ENCODE results near the gene SLC16A8. TPM values are rescaled to one million over a fixed set of nuclear protein-coding genes. Genes with fewer than 3 reads are reported as not detected.

Gene SLC16A8
- total RNA-seq, 1 experiment from 2014 or later, result not detected

DNA sequence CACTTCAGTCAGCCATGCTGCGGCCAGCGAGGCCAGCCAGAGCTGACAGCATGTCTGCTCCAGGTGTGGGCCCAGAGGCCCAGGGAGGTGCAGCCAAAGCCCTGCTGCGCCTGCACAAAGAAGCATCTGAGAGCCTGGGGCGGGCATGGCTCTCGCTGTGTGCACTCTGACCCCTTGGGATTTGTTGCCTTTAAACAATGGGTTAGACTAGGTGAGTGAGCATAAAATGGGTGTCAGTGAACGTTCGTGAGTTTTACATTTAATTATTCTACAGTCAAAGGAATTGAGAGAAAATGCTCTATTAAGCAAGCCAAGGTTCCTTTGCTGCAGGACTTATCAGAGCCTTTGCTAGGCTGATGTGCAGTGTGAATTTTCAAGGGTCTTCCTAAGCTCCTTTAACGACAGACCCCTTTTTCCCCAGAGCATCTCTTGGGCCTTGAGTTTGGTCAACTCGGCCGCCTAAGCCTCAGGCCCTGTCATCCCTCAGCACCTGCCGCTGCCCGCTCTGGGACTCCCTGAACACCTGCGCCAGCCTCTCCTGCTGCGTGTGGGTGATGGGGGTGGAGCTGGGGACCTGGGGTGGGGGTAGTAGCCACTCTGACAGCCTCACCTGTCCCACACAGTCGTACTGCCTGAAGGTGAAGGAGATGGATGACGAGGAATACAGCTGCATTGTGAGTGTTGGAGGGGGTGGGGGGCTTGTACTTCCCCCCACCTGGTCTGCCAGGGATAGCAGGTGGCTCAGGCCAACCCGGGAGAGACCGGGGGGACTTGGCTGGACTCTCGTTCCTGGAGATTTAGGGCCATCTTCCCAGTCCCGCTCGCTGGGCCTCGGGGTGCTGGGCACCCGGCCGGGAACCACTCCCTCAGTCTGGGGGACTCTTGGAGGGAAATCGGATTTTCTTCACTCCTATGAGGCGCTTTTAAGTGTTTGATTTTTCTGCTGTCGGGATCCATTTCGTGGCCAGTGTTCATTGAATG lies 10.5 kb downstream of the SLC16A8 start:
- no TSS peak for BruUV-seq (replicated peaks)
- ChIA-PET CTCF (interaction anchor here (1.3 kb wide), 1 partner anchor 24 kb away, joined by 3 read pairs; no protein-coding TSS in a partner anchor), RAD21 (ENCODE audit: low non-redundant PET in 1 of 2, low total read pairs in 2 of 2, uncharacterized antibody in 2 of 2, unreplicated experiment in 2 of 2) (no interaction called here), POLR2A (no interaction called here)
- no peak overlapping the region for H3K9ac ChIP-seq (ENCODE audit: low read length)
- DNase-seq (ENCODE audit: low read depth, low spot score) (no peak), ATAC-seq (no peak)
- H3K36me3 ChIP-seq (ENCODE audit: control insufficient read depth in 1 of 2, insufficient read depth in 2 of 2, low read length in 2 of 2), result peaks cover 6 to 24% of the 10 kb centered on the region in 2 experiments; a peak in 3 of 4 replicates
- no peaks in the 10 kb centered on the region for H3K9me2 ChIP-seq (ENCODE audit: insufficient read depth)
- H3K9me3 ChIP-seq (ENCODE audit: control insufficient read depth in 1 of 2, insufficient read depth in 1 of 2, low read depth in 1 of 2, low read length in 2 of 2), result no peaks in the 10 kb centered on the region
- H3K4me1 ChIP-seq (ENCODE audit: control insufficient read depth in 1 of 2, insufficient read depth in 2 of 2, low read length in 2 of 2), result no peaks in the 10 kb centered on the region
- H3K27ac ChIP-seq (ENCODE audit: low read depth, low read length), result no peak overlapping the region
- TF ChIP-seq EZH2phosphoT487 (IDR thresholded peaks at IDR 0.05; ENCODE audit: borderline replicate concordance) (no peak), FOSL1 (IDR thresholded peaks at IDR 0.05; ENCODE audit: low read depth) (no peak), SIN3A (IDR thresholded peaks at IDR 0.05; ENCODE audit: low read depth) (no peak), POLR2A (IDR thresholded peaks at IDR 0.05; ENCODE audit: borderline replicate concordance, extremely low read depth, insufficient read depth, insufficient read length) (no peak), JUND (IDR thresholded peaks at IDR 0.05) (no peak), YY1 (IDR thresholded peaks at IDR 0.05; ENCODE audit: extremely low read depth, insufficient replicate concordance, low read depth, low read length) (no peak), RAD21 (IDR thresholded peaks at IDR 0.05; ENCODE audit: low read depth) (no peak), ZFX (IDR thresholded peaks at IDR 0.05) (no peak), EZH2 (IDR thresholded peaks at IDR 0.05) (no peak), CEBPB (IDR thresholded peaks at IDR 0.05; ENCODE audit: low read depth) (no peak), EGR1 (IDR thresholded peaks at IDR 0.05; ENCODE audit: low read depth) (no peak), ELF1 (IDR thresholded peaks at IDR 0.05; ENCODE audit: borderline replicate concordance, low read depth) (no peak)
- TF ChIP-seq, protein P1, sequence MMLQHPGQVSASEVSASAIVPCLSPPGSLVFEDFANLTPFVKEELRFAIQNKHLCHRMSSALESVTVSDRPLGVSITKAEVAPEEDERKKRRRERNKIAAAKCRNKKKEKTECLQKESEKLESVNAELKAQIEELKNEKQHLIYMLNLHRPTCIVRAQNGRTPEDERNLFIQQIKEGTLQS (IDR thresholded peaks at IDR 0.05), result no peak
- TF ChIP-seq, protein P2, sequence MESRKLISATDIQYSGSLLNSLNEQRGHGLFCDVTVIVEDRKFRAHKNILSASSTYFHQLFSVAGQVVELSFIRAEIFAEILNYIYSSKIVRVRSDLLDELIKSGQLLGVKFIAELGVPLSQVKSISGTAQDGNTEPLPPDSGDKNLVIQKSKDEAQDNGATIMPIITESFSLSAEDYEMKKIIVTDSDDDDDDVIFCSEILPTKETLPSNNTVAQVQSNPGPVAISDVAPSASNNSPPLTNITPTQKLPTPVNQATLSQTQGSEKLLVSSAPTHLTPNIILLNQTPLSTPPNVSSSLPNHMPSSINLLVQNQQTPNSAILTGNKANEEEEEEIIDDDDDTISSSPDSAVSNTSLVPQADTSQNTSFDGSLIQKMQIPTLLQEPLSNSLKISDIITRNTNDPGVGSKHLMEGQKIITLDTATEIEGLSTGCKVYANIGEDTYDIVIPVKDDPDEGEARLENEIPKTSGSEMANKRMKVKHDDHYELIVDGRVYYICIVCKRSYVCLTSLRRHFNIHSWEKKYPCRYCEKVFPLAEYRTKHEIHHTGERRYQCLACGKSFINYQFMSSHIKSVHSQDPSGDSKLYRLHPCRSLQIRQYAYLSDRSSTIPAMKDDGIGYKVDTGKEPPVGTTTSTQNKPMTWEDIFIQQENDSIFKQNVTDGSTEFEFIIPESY (IDR thresholded peaks at IDR 0.05; ENCODE audit: extremely low read depth, insufficient replicate concordance, low read length), result no peak
- TF ChIP-seq, protein P3, sequence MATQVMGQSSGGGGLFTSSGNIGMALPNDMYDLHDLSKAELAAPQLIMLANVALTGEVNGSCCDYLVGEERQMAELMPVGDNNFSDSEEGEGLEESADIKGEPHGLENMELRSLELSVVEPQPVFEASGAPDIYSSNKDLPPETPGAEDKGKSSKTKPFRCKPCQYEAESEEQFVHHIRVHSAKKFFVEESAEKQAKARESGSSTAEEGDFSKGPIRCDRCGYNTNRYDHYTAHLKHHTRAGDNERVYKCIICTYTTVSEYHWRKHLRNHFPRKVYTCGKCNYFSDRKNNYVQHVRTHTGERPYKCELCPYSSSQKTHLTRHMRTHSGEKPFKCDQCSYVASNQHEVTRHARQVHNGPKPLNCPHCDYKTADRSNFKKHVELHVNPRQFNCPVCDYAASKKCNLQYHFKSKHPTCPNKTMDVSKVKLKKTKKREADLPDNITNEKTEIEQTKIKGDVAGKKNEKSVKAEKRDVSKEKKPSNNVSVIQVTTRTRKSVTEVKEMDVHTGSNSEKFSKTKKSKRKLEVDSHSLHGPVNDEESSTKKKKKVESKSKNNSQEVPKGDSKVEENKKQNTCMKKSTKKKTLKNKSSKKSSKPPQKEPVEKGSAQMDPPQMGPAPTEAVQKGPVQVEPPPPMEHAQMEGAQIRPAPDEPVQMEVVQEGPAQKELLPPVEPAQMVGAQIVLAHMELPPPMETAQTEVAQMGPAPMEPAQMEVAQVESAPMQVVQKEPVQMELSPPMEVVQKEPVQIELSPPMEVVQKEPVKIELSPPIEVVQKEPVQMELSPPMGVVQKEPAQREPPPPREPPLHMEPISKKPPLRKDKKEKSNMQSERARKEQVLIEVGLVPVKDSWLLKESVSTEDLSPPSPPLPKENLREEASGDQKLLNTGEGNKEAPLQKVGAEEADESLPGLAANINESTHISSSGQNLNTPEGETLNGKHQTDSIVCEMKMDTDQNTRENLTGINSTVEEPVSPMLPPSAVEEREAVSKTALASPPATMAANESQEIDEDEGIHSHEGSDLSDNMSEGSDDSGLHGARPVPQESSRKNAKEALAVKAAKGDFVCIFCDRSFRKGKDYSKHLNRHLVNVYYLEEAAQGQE (IDR thresholded peaks at IDR 0.05; ENCODE audit: low read depth), result no peak
- H2AFZ ChIP-seq (ENCODE audit: low read depth, low read length, poor library complexity, severe bottlenecking), result no peak overlapping the region
- intact Hi-C loops (cut with micrococcal nuclease), result no loop called here
- H3K4me2 ChIP-seq (ENCODE audit: low read length), result no peak overlapping the region
- no peaks in the 10 kb centered on the region for H3K79me2 ChIP-seq (ENCODE audit: insufficient read depth, low read length)
- no peaks in the 10 kb centered on the region for H4K20me1 ChIP-seq (ENCODE audit: insufficient read depth)
- no peak overlapping the region for H3K4me3 ChIP-seq (replicated peaks in 1 of 2; ENCODE audit: low read depth in 1 of 2, low read length in 2 of 2)
- H3K27me3 ChIP-seq (ENCODE audit: insufficient read depth, low read length), result no peaks in the 10 kb centered on the region

All from HCT116 (cell line).